GM12891 (cell line): ENCODE measurements around the gene MPZL1.

ENCODE experiments used
- DNase-seq: peaks from one replicate; pipeline ENCODE4 v3.0.0; 2011; ENCODE audit warnings: low spot score; ENCODE audit not compliant: insufficient read length
- FAIRE-seq: peaks from 2 replicates; lab custom pipeline; 2011; peaks lifted over from hg19 to GRCh38; lab: Jason Lieb, UNC
- PAX5 ChIP-seq: IDR thresholded peaks from 2 replicates; pipeline ENCODE4 v1.6.1; 2011; ENCODE audit warnings: low read length, moderate library complexity, mild to moderate bottlenecking; ENCODE audit not compliant: insufficient read depth, severe bottlenecking
- POLR2A ChIP-seq: IDR thresholded peaks from 2 replicates; pipeline ENCODE4 v1.6.1; 2011; ENCODE audit warnings: low read depth, low read length, control low read depth
- POLR2AphosphoS5 ChIP-seq: IDR thresholded peaks from 2 replicates; pipeline ENCODE4 v1.6.1; 2011; ENCODE audit warnings: low read depth, low read length, control low read depth
- POU2F2 ChIP-seq: IDR thresholded peaks from 2 replicates; pipeline ENCODE4 v1.6.1; 2011; ENCODE audit warnings: low read depth, mild to moderate bottlenecking, control low read depth, low read length, moderate library complexity
- SPI1 ChIP-seq: IDR thresholded peaks from 2 replicates; pipeline ENCODE4 v1.6.1; 2011; ENCODE audit warnings: low read depth, low read length, control low read depth
- TAF1 ChIP-seq: IDR thresholded peaks from 2 replicates; pipeline ENCODE4 v1.6.1; 2011; ENCODE audit warnings: low read depth, low read length, control low read depth

MPZL1 gene

DNA sequence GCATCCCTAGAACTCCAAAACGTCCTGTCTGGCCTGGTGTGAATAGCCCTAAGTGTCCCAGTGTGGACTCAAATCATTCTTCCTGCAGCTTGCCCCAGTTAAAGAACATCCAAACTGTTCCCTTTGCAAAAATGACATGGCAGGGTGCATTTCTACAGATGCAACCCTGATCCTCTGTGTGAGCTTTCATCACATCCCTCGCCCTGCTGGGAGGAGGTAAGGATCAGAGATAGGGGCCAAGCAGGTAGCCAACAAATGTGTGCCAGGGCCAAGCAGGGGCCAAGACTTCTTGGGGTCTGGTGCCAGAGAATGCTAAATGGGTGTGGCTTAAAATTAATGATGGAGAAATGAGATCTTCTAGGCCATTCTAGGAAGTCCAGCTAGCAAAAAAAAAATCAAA, 27.1 kb upstream of the MPZL1 start:
- DNase-seq (no peak), FAIRE-seq (no peak)
- TF ChIP-seq SPI1 (no peak), PAX5 (no peak), POLR2AphosphoS5 (no peak), TAF1 (no peak), POLR2A (no peak), POU2F2 (no peak)

GRCh38 chr1:167695147-167695546, 26.6 kb upstream of the MPZL1 start:
- DNase-seq (no peak), FAIRE-seq (no peak)
- no peak for TF ChIP-seq POLR2AphosphoS5
- no peak for TF ChIP-seq POLR2A
- TF ChIP-seq POU2F2: no peak
- TF ChIP-seq SPI1: no peak
- no peak for TF ChIP-seq TAF1
- TF ChIP-seq PAX5: no peak

DNA sequence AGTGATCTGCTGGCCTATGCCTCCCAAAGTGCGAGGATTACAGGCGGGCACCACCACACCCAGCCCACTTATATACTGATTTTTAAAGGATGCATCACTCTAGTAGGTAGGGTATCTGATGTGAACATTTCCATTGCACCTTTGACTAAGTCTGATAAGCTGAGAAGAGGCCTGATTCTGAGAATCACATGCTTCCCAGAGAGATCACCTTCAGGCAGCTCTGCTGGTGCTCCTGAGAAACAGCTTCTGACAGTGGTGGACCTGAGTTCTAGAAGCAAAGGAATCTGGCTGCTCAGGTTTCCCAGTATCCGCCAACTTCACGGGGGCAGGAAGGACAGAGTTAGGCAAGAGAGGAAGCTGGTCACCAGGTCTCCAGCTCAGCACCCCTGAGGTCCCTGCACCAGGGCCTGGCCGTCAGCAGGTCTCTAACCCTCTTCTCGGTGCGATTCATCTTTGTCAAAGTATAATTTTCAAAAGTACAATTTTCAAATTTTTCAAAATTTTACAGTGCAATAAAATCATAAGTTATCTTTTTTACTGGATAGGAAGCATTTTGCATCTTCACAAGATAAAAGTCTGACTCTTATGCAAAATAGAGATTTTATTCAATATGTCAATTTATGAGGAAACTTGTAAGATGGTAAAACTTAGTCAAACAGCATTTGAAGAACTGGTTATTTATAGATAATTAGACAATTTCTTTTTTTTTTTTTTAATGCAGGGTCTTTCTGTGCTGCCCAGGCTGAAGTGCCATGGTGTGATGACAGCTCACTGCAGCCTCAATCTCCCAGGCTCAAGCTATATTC, 25.8 kb upstream of the MPZL1 start:
- no peak for DNase-seq
- no peak for TF ChIP-seq POLR2A
- no peak for TF ChIP-seq TAF1
- no peak for TF ChIP-seq POU2F2
- no peak for TF ChIP-seq SPI1
- no peak for TF ChIP-seq POLR2AphosphoS5
- TF ChIP-seq PAX5: no peak
- FAIRE-seq: no peak

- FAIRE-seq: no peak
- TF ChIP-seq POLR2A (no peak), POLR2AphosphoS5 (no peak), PAX5 (no peak), POU2F2 (no peak), TAF1 (no peak), SPI1 (no peak)
- no peak for DNase-seq
Observed at GRCh38 chr1:167697667-167698141, 24.1 kb upstream of the MPZL1 start.

DNA sequence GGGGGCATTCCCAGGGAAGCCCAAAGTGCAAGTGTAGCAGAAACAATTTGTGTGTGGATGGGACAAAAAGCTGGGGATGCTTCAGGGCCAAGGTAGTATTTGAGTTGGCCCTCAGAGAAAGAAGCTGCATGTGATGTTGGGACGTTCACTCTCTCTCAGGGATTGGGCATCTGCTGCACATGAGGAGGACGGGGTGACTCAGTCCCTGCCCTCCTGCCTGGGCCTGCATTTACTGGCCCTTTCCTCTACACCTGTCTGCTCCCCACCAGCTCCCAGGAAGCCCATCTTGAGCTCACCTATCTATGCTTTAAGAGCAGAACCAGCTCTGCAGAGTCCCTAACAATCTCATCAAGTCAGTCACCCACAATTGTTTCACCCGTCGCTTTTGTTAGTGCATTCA, 23.5 kb upstream of the MPZL1 start:
- DNase-seq (no peak), FAIRE-seq (no peak)
- TF ChIP-seq POLR2A (no peak), TAF1 (no peak), POLR2AphosphoS5 (no peak), PAX5 (no peak), POU2F2 (no peak), SPI1 (no peak)

- no peak for DNase-seq
- TF ChIP-seq TAF1 (no peak), POLR2AphosphoS5 (no peak), SPI1 (no peak), POU2F2 (no peak), POLR2A (no peak), PAX5 (no peak)
- no peak for FAIRE-seq
Observed at GRCh38 chr1:167701510-167701909, 20.3 kb upstream of the MPZL1 start.

DNA sequence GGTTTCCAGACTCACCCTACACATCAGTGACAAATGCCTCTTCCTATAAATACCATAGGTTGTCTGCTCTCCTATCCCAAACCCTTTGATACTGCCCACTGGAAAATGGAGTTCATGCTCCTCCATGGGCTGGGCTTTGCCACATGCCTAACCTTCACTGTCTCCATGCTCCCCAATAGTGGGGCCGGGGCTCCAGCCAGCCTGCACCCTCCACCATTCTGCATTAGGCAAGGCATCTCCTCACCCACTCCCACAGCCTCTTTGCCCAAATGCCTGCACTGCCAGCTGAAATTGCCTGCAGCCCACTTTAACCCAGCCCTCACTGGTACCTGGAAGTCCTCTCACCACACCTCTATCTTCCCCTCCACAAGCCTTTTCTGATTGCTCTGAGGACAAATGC, 18.2 kb upstream of the MPZL1 start:
- FAIRE-seq: no peak
- DNase-seq: no peak
- TF ChIP-seq TAF1 (no peak), POLR2A (no peak), POU2F2 (no peak), POLR2AphosphoS5 (no peak), SPI1 (no peak), PAX5 (no peak)

- no peak for TF ChIP-seq PAX5
- no peak for TF ChIP-seq SPI1
- no peak for TF ChIP-seq POLR2A
- no peak for TF ChIP-seq POLR2AphosphoS5
- TF ChIP-seq POU2F2: no peak
- no peak for TF ChIP-seq TAF1
- FAIRE-seq (no peak), DNase-seq (no peak)
Observed at GRCh38 chr1:167704715-167705114, 17.1 kb upstream of the MPZL1 start.

DNA sequence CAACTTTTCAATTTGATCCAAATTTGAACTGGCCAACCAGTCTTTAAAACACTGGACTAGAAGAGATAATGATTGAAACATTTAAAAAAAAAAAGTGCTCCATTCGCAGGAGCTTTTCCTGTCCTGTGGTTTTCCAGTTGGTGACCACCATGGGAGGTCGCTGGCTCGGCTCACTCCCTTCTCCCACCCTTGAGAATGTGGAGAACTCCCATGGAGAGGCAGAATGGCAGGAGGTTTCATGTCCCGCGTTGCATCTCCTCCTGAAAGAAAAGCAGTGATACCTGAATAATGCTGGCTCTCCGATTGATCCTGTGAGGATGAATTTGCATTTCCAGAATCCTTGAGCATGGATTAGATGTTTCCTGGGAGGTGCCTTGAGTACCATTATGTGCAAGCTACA, 16.5 kb upstream of the MPZL1 start:
- FAIRE-seq: no peak
- TF ChIP-seq POLR2AphosphoS5: no peak
- TF ChIP-seq PAX5: no peak
- no peak for TF ChIP-seq TAF1
- no peak for TF ChIP-seq POLR2A
- TF ChIP-seq SPI1: no peak

GRCh38 chr1:167706363-167706762, 15.4 kb upstream of the MPZL1 start:
- FAIRE-seq: peak; percentile 54
- no peak for DNase-seq
- TF ChIP-seq POLR2A: no peak
- no peak for TF ChIP-seq TAF1
- TF ChIP-seq SPI1: no peak
- TF ChIP-seq POU2F2: no peak
- TF ChIP-seq PAX5: no peak
- TF ChIP-seq POLR2AphosphoS5: no peak

More for the DNA sequence above, 16.5 kb upstream of the MPZL1 start:
- no peak for DNase-seq
